ENCODE data around the gene SDK1.

SDK1 gene

DNA sequence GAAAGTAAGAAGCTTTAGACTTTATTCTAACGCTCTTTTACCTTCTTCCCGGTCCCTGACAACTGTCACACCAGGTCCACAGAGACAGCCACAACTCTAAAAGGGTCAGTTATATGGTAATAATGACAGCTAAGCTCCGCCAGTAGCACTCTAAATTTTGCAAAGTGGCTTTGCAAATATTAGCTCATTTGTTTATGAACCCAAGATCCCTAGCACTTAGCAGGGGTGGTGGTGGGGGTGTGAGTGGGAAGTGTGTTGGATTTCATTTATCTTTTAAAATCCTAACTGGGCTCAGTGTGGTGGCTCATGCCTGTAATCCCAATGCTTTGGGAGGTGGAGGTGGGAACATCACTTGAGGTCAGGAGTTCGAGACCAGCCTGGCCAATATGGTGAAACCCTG lies 34.8 kb upstream of the SDK1 start:
- Histone ChIP-seq H3K27ac (no peak overlapping the region), H3K4me3 (no peak overlapping the region)
- no peak for DNase-seq (ENCODE audit: low spot score)
- TF ChIP-seq, protein P1, sequence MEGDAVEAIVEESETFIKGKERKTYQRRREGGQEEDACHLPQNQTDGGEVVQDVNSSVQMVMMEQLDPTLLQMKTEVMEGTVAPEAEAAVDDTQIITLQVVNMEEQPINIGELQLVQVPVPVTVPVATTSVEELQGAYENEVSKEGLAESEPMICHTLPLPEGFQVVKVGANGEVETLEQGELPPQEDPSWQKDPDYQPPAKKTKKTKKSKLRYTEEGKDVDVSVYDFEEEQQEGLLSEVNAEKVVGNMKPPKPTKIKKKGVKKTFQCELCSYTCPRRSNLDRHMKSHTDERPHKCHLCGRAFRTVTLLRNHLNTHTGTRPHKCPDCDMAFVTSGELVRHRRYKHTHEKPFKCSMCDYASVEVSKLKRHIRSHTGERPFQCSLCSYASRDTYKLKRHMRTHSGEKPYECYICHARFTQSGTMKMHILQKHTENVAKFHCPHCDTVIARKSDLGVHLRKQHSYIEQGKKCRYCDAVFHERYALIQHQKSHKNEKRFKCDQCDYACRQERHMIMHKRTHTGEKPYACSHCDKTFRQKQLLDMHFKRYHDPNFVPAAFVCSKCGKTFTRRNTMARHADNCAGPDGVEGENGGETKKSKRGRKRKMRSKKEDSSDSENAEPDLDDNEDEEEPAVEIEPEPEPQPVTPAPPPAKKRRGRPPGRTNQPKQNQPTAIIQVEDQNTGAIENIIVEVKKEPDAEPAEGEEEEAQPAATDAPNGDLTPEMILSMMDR (IDR thresholded peaks at IDR 0.05), result no peak

DNA sequence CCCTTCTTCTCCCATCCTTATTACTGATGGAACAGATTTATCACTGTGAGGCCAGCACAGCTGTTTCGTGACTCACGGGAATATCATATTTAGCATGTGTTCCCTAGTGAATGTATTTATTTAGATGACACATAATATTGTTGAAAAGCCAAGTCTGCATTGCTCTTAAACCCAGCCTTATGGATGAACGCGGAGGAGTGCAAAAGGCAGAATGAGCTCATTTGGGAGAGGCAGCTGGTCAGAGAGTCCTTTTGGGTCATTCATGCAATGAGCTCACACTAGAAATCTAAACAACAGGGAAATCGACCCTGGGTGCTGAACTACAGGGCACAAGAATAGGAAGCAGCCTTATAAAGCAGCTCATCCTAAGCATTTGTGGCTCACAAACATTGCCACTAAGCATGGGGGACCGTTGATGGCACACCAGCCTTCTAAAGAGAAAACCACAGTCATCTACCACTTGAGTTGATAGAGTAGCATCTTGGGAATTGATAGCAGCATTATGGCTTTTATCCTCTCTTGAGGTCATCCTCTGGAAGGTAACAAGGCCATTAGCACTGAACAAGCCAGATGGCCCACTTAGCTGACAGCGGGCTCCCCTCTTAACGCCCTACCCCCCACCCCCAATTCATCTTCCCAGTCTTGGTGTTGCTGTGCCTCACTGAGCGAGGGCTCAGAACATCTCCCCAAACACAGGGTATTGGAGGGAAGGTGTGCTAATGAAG lies 32.9 kb upstream of the SDK1 start:
- TF ChIP-seq, protein P1 (IDR thresholded peaks at IDR 0.05), result no peak
- Histone ChIP-seq H3K4me3 (no peak overlapping the region), H3K27ac (no peak overlapping the region)
- no peak for DNase-seq (ENCODE audit: low spot score)

DNA sequence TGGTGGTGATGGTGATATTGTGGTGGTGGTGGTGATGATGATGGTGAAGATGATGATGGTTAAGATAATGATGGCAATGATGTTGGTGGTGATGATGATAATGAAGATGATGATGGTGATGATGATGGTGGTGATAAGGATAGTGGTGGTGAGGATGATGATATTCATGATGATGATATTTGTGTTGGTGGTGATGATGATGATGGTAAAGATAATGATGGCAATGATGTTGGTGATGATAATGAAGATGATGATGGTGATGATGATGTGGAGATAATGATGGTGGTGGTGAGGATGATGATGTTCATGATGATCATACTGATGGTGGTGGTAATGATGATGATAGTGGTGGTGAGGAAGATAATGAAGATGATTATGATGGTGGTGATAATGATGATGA lies 30.7 kb upstream of the SDK1 start:
- no peak for DNase-seq (ENCODE audit: low spot score)
- TF ChIP-seq, protein P1 (IDR thresholded peaks at IDR 0.05), result no peak
- no peak overlapping the region for H3K4me3 ChIP-seq
- H3K27ac ChIP-seq, result no peak overlapping the region

DNA sequence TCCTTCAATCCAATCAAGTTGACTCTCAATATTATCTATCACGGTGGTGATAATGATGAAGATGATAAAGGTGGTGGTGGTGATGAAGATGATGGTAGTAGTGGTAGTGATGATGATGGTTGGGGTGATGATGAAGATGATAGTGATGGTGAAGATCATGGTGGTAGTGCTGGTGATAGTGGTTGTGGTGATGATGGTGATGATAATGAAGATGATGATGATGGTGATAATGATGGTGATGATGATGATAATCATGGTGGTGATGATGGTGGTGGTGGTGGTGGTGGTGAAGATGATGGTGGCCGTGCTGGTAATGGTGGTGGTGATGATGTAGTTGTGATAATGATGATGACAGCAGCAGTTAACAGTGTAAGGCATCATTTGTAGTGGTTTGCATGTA lies 29.8 kb upstream of the SDK1 start:
- H3K27ac ChIP-seq, result no peak overlapping the region
- H3K4me3 ChIP-seq, result no peak overlapping the region
- TF ChIP-seq, protein P1 (IDR thresholded peaks at IDR 0.05), result no peak
- no peak for DNase-seq (ENCODE audit: low spot score)

DNA sequence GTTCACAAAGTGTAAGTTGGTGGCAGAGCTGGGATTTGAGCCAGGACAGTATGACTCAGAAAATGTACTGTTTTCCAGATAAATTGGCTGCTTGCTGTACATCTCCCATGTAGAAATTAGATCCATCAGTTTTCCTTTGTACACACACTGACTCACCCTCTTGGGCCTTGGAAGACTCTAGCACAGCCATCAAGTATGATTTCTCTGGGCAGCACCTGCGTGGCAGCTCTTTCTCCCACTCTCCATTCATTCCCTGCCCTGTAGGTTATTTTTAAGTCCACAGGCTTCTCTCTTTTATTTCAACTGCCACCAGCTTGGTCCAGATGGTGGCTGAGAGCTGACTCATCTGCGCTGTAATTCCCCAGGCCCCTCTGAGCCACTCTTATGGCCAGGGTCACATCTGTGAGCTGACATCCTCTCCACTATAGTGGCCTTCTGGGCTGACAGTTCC lies 28.3 kb upstream of the SDK1 start:
- no peak overlapping the region for H3K27ac ChIP-seq
- TF ChIP-seq, protein P1 (IDR thresholded peaks at IDR 0.05), result no peak
- no peak overlapping the region for H3K4me3 ChIP-seq
- no peak for DNase-seq (ENCODE audit: low spot score)

DNA sequence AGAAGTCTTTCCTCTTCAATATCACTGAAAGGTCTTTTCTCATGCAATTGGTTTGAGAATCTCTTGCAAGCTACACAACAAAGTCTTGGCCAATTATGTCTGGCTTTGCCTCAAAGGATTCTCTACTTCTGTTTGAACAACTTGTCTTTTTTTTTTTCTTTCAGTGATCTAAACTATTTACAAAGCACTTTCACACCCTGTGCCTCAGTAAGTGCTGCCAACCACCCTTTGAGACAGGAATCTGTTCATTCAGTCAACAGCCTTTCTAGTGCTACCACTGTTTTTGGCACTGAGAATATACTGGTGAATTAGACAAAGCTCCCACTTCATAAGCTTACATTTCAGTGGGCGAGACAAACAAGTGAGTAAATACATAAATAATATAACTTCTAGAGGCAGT lies 26.9 kb upstream of the SDK1 start:
- TF ChIP-seq, protein P1 (IDR thresholded peaks at IDR 0.05), result no peak
- DNase-seq (ENCODE audit: low spot score), result no peak
- Histone ChIP-seq H3K27ac (no peak overlapping the region), H3K4me3 (no peak overlapping the region)
